NCI-H82 (cell line): ENCODE results near the gene ADARB2.
"Not testable (repeated sequence)": the region's sequence is repeated elsewhere in the genome, so short reads cannot be mapped to it uniquely, and the experiment has no call there.

Experiments
- DNase-seq: peaks from one replicate; lab custom pipeline; 2025; lab: John Stamatoyannopoulos, UW

ADARB2 gene

GRCh38 chr10:1425879-1426278 is 311.4 kb downstream of the ADARB2 start:
- no peak for DNase-seq

GRCh38 chr10:1424648-1425047 is 312.7 kb downstream of the ADARB2 start:
- no peak for DNase-seq

- DNase-seq: no peak
Observed at GRCh38 chr10:1423676-1424253, 313.6 kb downstream of the ADARB2 start.

GRCh38 chr10:1422275-1422674 is 315.1 kb downstream of the ADARB2 start:
- no peak for DNase-seq

- DNase-seq: peak; percentile 73
Observed at GRCh38 chr10:1420661-1421362, 316.5 kb downstream of the ADARB2 start.

GRCh38 chr10:1419796-1420610 is 317.3 kb downstream of the ADARB2 start:
- no peak for DNase-seq

GRCh38 chr10:1418031-1418550 is 319.2 kb downstream of the ADARB2 start:
- DNase-seq: no peak

GRCh38 chr10:1417574-1417973 is 319.8 kb downstream of the ADARB2 start:
- no peak for DNase-seq

- DNase-seq: no peak
Observed at GRCh38 chr10:1416456-1417037, 320.8 kb downstream of the ADARB2 start.

GRCh38 chr10:1414893-1415292 is 322.4 kb downstream of the ADARB2 start:
- DNase-seq: no peak

GRCh38 chr10:1414346-1414745 is 323.0 kb downstream of the ADARB2 start:
- DNase-seq: not testable (repeated sequence)

GRCh38 chr10:1413823-1414222 is 323.5 kb downstream of the ADARB2 start:
- no peak for DNase-seq

GRCh38 chr10:1413256-1413655 is 324.1 kb downstream of the ADARB2 start:
- no peak for DNase-seq

- DNase-seq: no peak
Observed at GRCh38 chr10:1412531-1413189, 324.7 kb downstream of the ADARB2 start.

- DNase-seq: no peak
Observed at GRCh38 chr10:1411956-1412355, 325.4 kb downstream of the ADARB2 start.

- DNase-seq: no peak
Observed at GRCh38 chr10:1411451-1411850, 325.9 kb downstream of the ADARB2 start.

- no peak for DNase-seq
Observed at GRCh38 chr10:1410469-1411395, 326.6 kb downstream of the ADARB2 start.

GRCh38 chr10:1410032-1410431 is 327.3 kb downstream of the ADARB2 start:
- DNase-seq: no peak

GRCh38 chr10:1409392-1409791 is 327.9 kb downstream of the ADARB2 start:
- no peak for DNase-seq

- no peak for DNase-seq
Observed at GRCh38 chr10:1408651-1409367, 328.5 kb downstream of the ADARB2 start.
